Measurements from ENCODE around the gene FLOT1.
"Not testable (repeated sequence)": the region's sequence is repeated elsewhere in the genome, so short reads cannot be mapped to it uniquely, and the experiment has no call there.

FLOT1 gene

DNA sequence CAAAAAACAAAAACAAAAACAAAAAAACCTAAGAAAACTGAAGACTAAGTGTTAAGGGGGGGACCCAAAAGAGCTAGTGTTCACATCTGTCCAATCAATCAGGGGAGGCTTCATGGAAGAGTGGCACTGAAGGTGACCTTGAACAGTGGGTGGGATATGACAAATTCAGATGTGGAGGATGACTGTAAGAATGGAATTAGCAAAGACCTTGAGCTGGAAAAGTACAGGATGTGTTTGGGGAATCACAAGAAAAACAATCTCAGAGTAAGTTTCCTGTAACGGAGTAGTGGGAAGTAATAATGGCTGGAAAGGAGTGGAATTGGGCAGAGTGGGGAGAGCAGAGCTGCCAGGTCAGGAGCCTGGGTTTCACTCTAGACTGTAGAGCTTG lies 4.8 kb upstream of the FLOT1 start:
- no peak for DNase-seq (ENCODE audit: low spot score)

DNA sequence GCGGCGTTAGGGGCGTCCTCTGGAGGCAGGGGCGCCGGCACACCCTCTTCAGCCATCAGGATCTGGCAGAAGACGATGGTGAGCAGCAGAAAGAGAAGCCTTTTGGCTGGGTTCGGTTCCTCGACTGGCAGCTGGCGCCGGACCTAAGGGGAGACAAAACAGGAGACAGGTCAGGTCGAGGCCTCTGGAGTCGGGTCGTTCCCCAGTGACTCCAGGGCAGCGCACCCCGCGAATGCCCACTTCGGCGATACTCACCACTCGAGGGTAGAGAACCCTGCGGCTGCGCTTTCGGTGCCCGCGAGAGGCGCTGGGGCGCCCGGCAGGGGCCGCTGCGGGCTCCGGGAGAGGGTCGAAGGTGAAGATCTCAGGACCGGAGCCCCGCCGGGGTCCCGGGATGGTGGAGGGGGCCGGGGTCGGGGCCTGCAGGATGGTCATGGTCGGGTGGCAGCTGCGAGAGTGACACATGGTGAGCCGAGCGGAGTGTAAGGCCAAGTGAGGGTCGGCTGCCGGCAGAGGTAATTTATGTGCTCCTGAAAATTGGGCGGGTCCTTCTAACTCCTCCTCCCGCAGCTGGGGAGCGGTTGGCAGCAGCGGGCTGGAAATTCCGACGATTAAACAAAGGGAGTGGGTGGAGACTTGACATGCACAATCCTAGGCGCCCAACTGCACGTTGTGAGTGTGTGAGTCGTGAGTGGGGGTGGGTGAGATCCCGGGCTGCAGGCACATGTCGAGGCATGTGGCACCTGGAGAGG lies 1.7 kb upstream of the FLOT1 start, which contains the start of gene IER3:
Gene IER3, minus strand, starts transcription at position 494 of the 752 bp plus-strand sequence. Its CDS starts 29 bp downstream, at position 465.
- DNase-seq (ENCODE audit: low spot score), result peak; percentile 82

DNA sequence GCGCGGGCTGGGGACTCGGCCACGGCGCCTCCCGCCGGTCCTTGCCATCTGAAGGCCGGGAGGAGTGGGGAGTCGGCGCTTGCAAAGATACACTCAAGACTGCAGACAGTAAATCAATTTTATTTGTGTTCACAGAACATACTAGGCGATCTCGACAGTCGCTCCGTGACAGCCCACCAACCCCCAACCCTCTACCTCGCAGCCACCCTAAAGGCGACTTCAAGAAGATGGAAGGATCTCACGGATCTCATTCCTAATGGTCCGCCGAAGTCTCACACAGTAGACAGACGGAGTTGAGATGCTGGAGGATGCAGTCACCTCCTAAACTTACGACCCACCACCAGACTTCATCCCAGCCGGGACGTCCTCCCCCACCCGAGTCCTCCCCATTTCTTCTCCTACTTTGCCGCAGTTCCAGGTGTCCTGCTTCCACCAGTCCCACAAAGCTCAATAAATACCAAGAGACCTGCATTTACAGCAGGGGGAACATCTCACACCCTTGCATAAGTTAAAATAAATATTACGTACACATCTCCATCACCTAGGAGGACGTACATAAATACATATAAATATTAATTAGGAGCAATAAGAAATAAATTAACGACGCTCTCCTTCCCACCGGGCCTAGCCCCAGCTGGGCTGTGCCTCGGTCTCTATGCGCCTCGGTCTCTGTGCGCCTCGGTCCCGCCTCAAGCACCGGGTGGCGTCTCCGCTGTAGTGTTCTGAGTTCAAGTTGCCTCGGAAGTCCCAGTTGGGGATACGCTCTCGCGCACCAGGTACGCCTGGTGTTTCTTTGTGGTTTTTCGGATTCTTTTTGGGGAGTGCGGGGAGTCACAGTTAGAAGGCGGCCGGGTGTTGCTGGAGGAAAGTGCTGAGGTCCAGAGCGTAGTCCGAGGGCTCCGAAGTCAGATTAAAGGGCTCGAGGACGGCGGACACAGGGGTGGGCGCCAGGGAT lies 889 bp upstream of the FLOT1 start:
- peak; percentile 35 for DNase-seq (ENCODE audit: low spot score)

DNA sequence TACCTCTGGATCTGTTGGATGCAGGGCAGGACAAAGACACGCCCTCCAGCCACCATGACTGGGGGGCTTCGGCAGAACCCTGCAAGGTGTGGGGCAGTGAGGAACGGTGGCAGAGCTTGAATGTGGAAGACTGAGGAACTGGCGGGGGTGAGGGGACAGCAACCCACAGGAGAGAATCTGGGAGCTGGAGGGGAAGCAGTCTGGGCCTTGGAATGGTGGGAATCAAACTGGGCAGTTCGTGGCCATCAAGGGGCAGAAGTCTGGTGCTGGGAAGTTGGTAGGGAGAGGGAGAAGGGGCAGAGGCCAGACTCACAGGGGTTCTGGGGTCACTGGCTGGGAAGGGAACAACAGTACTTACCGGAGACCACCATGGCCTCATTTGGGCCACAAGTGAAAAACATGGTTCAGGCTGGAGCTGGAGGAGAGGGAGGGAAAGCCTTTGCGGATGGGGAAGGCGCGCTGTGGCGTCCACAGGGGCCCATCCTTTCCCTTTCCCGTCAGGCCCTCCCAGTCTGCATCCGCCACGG lies 635 bp downstream of the FLOT1 start:
- peak; percentile 45 for DNase-seq (ENCODE audit: low spot score)

DNA sequence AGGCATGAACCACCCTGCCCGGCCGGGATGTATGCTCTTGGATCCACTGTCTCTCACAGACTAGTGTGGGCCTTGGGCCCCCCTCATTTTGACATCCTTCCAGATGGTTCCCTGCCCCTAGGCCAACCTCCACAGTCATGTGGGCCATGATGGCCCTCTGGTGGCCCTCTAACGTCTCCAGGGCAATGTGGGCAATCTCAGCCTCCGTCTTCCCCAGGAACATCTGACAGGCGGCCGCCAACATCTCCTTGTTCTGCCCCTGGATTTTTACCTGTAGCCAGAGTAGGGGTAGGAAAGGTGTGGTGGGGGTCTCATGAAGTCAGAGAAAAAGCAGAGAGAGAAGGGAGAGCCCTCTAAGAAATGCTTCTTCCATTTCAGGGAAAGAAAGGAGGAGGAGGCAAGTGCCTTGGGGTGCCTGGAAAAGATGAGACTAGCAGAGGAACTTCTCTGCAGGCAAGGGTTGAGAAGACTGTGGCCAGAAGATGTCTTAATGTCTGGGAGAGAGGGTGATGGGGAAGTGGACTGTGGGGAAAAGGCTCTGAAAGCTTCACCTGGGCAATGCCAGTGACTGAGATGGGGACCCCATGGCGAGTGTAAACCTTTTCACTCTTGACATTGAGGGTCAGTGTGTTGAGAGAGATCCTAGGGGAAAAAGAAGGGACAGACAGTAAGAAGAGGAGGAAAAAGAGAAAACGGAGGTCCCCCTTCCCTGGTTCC lies 1.3 kb downstream of the FLOT1 start:
- DNase-seq (ENCODE audit: low spot score), result no peak

DNA sequence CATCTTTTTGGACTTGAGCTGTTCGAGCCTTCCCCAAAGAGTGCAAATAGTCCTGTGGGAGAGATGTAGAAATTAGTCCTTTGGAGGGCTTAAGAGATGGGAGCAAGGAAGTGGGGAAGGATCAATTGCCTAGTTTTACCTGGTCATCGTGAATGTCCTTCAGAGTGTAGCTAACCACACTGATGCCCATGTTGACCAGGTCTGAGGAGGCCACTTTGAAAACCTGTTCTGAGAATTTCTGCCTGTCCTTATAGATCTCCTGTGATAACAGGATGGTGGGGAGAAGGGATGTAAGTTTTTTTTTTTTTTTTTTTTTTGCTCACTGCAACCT lies 2.0 kb downstream of the FLOT1 start:
- no peak for DNase-seq (ENCODE audit: low spot score)

DNA sequence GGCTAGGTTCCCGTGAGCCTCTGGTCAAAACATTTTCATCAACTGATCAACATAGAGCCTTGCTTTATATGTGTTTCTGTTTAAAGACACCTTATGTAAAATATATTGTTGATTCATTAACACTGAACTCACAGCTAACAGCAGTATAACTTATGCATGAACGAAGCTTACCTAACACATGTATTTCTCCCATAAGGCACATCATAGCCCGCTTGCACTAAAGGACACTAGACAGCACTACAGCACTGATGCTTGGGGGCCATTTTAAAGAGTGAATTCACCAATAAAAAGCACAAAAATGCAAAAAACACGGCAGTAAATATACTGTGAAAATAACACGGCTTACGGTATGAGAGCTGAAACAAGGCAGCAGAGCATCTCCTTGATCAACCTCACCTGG lies 4.0 kb downstream of the FLOT1 start:
- no peak for DNase-seq (ENCODE audit: low spot score)

DNA sequence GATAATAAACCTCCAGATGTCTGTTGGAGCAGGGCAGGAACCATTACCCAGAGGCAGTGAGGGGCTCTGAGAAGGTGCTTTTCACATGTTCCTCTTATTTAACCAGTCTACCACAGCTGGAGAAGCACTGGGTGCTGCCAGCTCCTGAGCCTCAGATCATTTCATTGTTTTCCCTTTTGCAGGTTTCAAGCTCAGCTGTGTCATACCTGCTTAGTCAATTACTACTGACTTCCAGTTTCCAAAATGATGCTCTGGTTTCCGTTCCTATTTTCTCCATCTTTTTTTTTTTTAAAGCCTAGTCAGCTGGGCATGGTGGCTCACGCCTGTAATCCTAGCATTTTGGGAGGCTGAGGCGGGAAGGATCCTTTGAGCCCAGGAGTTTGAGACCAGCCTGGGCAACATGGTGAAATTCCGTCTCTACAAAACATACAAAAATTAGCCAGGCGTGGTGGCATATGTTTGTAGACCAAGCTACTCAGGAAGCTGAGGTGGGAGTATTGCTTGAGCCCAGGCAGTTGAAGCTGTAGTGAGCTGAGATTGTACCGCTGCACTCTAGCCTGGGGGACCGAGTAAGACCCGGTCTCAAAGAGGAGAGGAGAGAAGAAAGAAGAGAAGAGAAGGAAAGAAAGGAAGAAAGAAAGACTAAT lies 6.7 kb downstream of the FLOT1 start:
- DNase-seq (ENCODE audit: low spot score), result no peak

DNA sequence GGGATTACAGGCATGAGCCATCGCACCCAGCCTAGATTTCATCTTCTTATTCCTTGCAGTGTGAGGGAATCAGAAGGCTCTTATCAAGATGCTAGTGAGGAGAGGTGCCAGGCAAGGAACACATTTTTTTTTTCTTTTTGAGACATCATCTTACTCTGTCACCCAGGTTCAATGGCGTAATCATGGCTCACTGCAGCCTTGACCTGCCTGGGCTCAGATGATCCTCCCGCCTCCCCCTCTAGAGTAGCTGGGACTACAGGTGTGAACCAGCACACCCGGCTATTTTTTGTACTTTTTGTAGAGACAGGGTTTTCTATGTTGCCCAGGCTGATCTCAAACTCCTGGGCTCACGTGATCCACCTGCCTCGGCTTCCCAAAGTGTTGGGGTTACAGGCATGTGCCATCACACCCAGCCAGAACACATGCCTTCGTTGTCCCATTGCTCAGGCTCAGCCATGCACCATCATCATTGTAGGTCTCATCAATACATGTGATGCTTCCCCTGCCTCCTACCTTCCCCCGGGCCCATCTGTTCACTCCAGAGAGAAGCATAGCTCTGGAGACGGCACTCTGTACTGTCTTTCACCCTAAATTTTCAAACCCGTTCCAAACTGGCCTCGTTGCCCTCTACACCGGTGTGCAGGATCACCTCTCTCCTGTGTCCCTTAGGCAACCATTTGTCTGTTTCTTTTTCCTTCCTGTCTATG lies 10.1 kb downstream of the FLOT1 start:
- DNase-seq (ENCODE audit: low spot score), result peak; percentile 49

DNA sequence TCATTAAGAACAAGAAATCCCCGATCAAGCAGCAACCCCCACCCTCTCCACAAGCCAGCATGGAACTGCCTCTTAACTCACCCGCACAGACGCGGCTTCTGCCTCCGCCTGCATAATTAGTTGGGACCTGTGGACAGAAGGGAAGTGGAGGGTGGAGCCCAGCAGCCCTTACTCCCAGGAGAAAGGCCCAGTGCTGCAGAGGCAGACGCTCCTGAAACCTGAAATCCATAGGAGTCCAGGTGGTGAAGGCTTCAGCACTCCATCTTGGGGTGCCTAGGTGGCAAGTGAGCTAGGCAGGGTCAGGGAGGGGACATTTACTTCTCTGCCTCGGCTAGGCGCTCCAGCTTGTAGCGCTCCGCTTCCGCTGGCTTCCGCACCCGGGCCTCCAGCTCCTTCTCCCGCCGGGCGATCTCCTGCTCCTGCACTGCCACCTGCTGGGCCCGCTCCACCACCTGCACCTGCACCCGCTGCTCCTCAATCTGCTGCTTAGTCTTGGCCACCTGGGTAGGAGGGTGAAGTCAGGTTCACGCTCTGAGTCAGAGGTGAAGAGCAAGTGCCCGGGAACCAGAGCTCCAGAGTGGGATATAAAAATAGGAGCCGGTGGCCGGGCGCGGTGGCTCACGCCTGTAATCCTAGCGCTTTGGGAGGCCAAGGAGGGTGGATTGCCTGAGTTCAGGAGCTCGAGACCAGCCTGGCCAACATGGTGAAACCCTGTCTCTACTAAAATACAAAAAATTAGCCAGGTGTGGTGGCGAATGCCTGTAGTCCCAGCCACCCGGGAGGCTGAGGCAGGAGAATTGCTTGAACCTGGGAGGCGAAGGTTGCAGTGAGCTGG lies 11.7 kb downstream of the FLOT1 start:
- peak; percentile 67 for DNase-seq (ENCODE audit: low spot score)

DNA sequence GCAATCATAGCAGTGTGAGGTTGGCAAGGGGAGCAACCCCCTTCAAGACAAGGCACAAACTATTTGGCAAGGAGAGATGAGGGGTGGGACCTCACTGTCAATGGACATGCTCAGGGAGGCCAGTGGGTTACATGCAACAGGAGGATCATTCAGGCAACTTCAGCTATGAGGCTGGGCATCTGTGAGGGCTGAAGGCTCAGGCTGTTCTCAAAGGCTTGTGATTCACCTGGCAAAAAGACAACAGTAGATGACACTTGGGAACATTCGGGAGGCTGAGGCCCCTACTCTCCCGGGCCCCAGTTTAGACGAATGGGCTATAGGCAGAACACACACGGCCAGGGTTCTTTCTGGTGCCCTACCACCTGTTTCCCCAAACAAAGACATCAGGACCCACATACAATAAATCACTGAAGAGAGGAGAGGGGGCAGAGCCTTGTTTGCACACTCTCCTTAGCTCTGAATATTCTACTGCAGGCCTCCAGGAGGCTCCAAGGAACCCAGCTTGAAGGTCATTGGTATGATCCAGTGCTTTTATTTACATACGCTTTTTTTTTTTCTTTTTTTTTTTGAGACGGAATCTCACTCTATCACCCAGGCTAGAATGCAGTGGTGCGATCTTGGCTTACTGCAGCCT lies 14.4 kb downstream of the FLOT1 start:
- DNase-seq (ENCODE audit: low spot score), result no peak

DNA sequence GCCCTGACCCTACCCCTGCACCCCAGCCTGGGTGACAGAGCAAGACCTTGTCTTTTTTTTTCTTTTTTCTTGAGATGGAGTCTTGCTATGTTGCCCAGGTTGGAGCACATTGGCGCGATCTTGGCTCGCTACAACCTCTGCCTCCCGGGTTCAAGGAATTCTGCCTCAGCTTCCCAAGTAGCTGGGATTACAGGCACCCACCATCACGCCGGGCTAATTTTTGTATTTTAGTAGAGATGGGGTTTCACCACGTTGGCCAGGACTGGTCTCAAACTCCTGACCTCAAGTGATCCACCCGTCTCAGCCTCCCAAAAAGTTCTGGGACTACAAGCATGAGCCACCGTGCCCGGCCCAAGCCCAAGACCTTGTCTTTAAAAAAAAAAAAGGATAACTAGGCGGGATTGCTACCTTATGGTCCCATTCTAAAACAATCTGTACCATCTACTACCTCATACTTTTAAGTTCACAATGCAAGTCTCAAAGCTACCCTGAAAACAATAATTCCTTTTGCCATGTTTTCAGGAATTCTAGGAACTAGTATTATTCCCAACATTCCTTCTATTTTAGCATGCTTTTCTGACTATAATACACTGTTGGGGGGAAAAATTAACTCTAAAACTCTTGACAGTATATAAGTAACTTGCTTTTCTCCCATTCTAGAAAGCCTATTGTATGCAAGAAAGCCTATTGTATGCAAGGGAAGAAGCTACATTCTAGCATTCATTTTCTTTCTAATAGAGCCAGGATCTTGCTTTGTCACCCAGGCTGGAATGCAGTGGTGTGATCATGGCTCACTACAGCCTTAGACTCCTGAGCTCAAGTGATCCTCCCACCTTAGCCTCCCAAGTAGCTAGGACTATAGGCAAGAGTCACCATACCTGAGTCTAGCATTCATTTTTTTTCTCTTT lies 15.7 kb downstream of the FLOT1 start:
- no peak for DNase-seq (ENCODE audit: low spot score)

DNA sequence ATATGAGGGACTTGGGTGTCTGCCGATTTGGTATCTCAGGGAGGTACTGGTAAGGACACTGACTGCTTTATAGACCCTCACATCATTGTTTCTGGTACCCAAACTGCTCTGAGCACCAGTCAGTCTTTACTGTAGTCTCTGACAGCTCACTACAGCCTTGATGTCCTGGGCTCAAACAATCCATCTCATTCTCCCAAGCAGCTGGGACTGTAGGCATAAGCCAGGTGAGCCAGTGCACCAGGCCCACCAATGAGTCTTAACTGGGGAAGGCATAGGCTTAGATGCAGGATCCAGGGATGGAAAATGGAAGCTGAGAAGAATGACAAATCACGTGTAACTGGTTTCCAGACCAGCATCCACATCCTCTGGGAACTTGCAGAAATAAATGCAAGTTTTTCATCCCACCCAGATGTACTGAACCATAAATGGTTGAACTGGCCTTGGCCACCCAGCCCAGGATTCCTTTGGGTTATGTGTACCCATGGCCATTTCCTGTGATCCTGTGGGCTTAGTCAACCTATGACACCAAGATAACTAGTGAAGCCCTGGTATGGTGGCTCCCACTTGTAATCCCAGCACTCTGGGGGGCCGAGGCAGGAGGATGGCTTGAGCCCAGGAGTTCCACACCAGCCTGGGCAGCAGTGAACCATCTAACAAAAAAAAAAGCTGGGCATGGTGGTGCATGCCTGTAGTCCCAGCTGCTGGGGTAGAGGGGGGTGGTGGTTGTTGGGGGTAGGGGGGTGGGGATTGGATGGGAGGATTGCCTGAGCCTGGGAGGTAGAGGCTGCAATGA lies 16.6 kb downstream of the FLOT1 start:
- no peak for DNase-seq (ENCODE audit: low spot score)

DNA sequence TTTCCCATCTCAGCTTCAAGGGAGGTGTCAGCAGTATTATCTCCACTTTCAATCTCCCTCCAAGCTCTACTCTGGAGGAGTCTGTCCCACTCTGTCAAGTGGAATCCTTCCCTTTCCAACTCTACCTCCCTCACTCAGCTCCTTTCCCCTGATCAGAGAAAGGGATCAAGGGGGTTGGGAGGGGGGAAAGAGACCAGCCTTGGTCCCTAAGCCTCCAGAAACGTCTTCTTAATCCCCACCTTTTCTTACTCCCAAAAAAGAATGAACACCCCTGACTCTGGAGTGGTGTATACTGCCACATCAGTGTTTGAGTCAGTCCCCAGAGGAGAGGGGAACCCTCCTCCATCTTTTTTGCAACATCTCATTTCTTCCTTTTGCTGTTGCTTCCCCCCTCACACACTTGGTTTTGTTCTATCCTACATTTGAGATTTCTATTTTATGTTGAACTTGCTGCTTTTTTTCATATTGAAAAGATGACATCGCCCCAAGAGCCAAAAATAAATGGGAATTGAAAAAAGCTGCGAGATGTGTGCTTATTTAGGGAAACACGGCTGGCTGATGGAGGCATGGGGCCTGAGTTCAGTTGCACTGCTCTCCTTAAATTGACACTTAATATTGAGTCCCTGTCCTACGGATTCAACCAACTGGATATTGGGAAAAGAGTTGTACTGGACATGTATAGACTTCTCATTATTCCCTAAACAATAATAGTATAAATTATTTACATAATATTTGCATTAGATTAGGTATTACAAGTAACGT lies 17.4 kb downstream of the FLOT1 start:
- DNase-seq (ENCODE audit: low spot score), result no peak

DNA sequence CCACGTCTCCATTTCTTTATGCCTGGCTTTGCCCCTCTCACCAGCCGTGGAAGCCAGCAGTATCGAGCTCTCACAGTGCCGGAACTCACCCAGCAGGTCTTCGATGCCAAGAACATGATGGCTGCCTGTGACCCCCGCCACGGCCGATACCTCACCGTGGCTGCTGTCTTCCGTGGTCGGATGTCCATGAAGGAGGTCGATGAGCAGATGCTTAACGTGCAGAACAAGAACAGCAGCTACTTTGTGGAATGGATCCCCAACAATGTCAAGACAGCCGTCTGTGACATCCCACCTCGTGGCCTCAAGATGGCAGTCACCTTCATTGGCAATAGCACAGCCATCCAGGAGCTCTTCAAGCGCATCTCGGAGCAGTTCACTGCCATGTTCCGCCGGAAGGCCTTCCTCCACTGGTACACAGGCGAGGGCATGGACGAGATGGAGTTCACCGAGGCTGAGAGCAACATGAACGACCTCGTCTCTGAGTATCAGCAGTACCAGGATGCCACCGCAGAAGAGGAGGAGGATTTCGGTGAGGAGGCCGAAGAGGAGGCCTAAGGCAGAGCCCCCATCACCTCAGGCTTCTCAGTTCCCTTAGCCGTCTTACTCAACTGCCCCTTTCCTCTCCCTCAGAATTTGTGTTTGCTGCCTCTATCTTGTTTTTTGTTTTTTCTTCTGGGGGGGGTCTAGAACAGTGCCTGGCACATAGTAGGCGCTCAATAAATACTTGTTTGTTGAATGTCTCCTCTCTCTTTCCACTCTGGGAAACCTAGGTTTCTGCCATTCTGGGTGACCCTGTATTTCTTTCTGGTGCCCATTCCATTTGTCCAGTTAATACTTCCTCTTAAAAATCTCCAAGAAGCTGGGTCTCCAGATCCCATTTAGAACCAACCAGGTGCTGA lies 18.4 kb downstream of the FLOT1 start:
- DNase-seq (ENCODE audit: low spot score), result not testable (repeated sequence)

Measured in Ammon's horn (tissue), 1 donor.